Cardiac muscle cell (in vitro differentiated cells and primary cell): ENCODE measurements around the gene PRKAA1. TPM values are rescaled to one million over a fixed set of nuclear protein-coding genes. Genes with fewer than 3 reads are reported as not detected.

Experiments used
- DNase-seq, 2 donors: peaks; one replicate each; pipeline versions ENCODE4 v3.0.0 to v3.0.0-alpha.2; 2010 to 2017; ENCODE audit warnings: low read depth in 1 of 2, low spot score in 1 of 2
- H3K27ac ChIP-seq: fragments of 200-600 bp; sonication (generic); 2 replicates; pipeline ENCODE4 v1.5.1; 2016
- H3K27me3 ChIP-seq: fragments of 200-600 bp; sonication (generic); 2 replicates; pipeline ENCODE4 v1.6.0; 2016; ENCODE audit warnings: control low read depth
- H3K36me3 ChIP-seq: fragments of 200-600 bp; sonication (generic); 2 replicates; pipeline ENCODE4 v1.5.1; 2016; ENCODE audit warnings: control low read depth
- H3K4me1 ChIP-seq: fragments of 200-600 bp; sonication (generic); 2 replicates; pipeline ENCODE4 v1.8.1; 2017; ENCODE audit warnings: low read depth, mild to moderate bottlenecking, mixed run types
- H3K4me3 ChIP-seq: fragments of 200-600 bp; sonication (generic); 2 replicates; pipeline ENCODE4 v1.5.1; 2016; ENCODE audit warnings: mild to moderate bottlenecking
- H3K9me3 ChIP-seq: fragments of 200-600 bp; sonication (generic); 2 replicates; pipeline ENCODE4 v1.5.1; 2017; ENCODE audit warnings: low read depth, mild to moderate bottlenecking, control low read depth
- CTCF ChIP-seq: IDR thresholded peaks from 2 replicates; pipeline ENCODE4 v1.5.1; 2012; ENCODE audit warnings: low read depth, mild to moderate bottlenecking, low read length
- polyA plus RNA-seq: library from polyadenylated mRNA; unstranded; fragments of >200 nt; fragmentation: Nextera tagmentation; extraction: Ambion mirVana; gene quantifications from 2 replicates; pipeline ENCODE4 v1.2.1, GENCODE V29; 2016
- total RNA-seq: library from RNA; depleted of rRNA; stranded (reverse); fragments of >200 nt; gene quantifications from 2 replicates; pipeline ENCODE4 v1.2.3, GENCODE V29; 2016

Gene PRKAA1
- total and polyA plus RNA-seq, 2 experiments from 2014 or later, result 22.6 to 26.1 TPM

- no peak for TF ChIP-seq CTCF
- Histone ChIP-seq H3K27me3 (no peaks in the 10 kb centered on the region), H3K4me1 (no peaks in the 10 kb centered on the region), H3K4me3 (no peak overlapping the region), H3K36me3 (peaks cover 32% of the 10 kb centered on the region), H3K27ac (no peak overlapping the region), H3K9me3 (no peaks in the 10 kb centered on the region)
- DNase-seq, result no peak
Measured at GRCh38 chr5:40775085-40775845, 22.9 kb downstream of the PRKAA1 start.

GRCh38 chr5:40774623-40775022 is 23.6 kb downstream of the PRKAA1 start:
- peaks cover 32% of the 10 kb centered on the region for H3K36me3 ChIP-seq
- TF ChIP-seq CTCF, result no peak
- H3K9me3 ChIP-seq, result no peaks in the 10 kb centered on the region
- H3K27ac ChIP-seq, result no peak overlapping the region
- H3K27me3 ChIP-seq, result no peaks in the 10 kb centered on the region
- H3K4me3 ChIP-seq, result no peak overlapping the region
- DNase-seq, result no peak
- H3K4me1 ChIP-seq, result no peaks in the 10 kb centered on the region

- Histone ChIP-seq H3K27me3 (no peaks in the 10 kb centered on the region), H3K4me1 (no peaks in the 10 kb centered on the region), H3K27ac (no peak overlapping the region), H3K36me3 (peaks cover 53% of the 10 kb centered on the region), H3K4me3 (no peak overlapping the region), H3K9me3 (no peaks in the 10 kb centered on the region)
- DNase-seq, result no peak
- TF ChIP-seq CTCF, result no peak
Measured at GRCh38 chr5:40770764-40771163, 27.4 kb downstream of the PRKAA1 start.

GRCh38 chr5:40762705-40763104 is 35.5 kb downstream of the PRKAA1 start:
- Histone ChIP-seq H3K27ac (no peak overlapping the region), H3K9me3 (no peaks in the 10 kb centered on the region), H3K4me3 (no peak overlapping the region), H3K36me3 (peaks cover 63% of the 10 kb centered on the region), H3K4me1 (no peaks in the 10 kb centered on the region), H3K27me3 (no peaks in the 10 kb centered on the region)
- TF ChIP-seq CTCF, result no peak
- no peak for DNase-seq

- H3K27ac ChIP-seq, result no peak overlapping the region
- no peaks in the 10 kb centered on the region for H3K27me3 ChIP-seq
- peaks cover 16% of the 10 kb centered on the region for H3K36me3 ChIP-seq
- no peak overlapping the region for H3K4me3 ChIP-seq
- no peak for DNase-seq
- H3K4me1 ChIP-seq, result peaks cover 10% of the 10 kb centered on the region
- no peak for TF ChIP-seq CTCF
- no peaks in the 10 kb centered on the region for H3K9me3 ChIP-seq
Measured at GRCh38 chr5:40757400-40757799, 40.8 kb downstream of the PRKAA1 start.
